ENCODE measurements around the gene SYP. TPM values are rescaled to one million over a fixed set of nuclear protein-coding genes. Genes with fewer than 3 reads are reported as not detected.

Gene SYP
- total and polyA plus RNA-seq, 9 donors = 0.69 to 3.3 (median 1.9) TPM

- peak; percentile 79 to 86 (median 81) for DNase-seq
- WGBS, 3 donors = 38 to 52% (median 52%) methylated on average over 61 of the region's 61 CpGs
- peak overlapping the region; percentile 22 for H3K4me3 ChIP-seq
- intact Hi-C loops (cut with DNase I) = loop anchor here in 1 of 4 donors (5.0 kb wide), 1 partner anchor 254 kb away; the partner anchor contains the start of gene SLC35A2
- H3K36me3 ChIP-seq = no peaks in the 10 kb centered on the region
- H3K27me3 ChIP-seq = no peaks in the 10 kb centered on the region
- H3K4me1 ChIP-seq (ENCODE audit: insufficient read depth) = no peaks in the 10 kb centered on the region
- H3K9me3 ChIP-seq = no peaks in the 10 kb centered on the region
- peak overlapping the region; percentile 10 to 82 for H3K27ac ChIP-seq
- TF ChIP-seq CTCF (IDR thresholded peaks at IDR 0.05) (peak in 1 of 3 donors; percentile 9), POLR2A (IDR thresholded peaks at IDR 0.05) (no peak), EP300 (IDR thresholded peaks at IDR 0.05) (no peak)
Observed at GRCh38 chrX:49165901-49166881, 33.8 kb downstream of the SYP start.

GRCh38 chrX:49164589-49165360 is 35.2 kb downstream of the SYP start:
- intact Hi-C loops (cut with DNase I) = loop anchor here in 1 of 4 donors (5.0 kb wide), 1 partner anchor 252 kb away; the partner anchor contains the start of gene SLC35A2
- H3K27me3 ChIP-seq = no peaks in the 10 kb centered on the region
- no peaks in the 10 kb centered on the region for H3K4me1 ChIP-seq (ENCODE audit: insufficient read depth)
- 82 to 90% (median 84%) methylated on average over 31 of the region's 31 CpGs for WGBS, 3 donors
- no peaks in the 10 kb centered on the region for H3K9me3 ChIP-seq
- peak overlapping the region; percentile 66 to 88 for H3K27ac ChIP-seq
- TF ChIP-seq CTCF (IDR thresholded peaks at IDR 0.05) (no peak), POLR2A (IDR thresholded peaks at IDR 0.05) (no peak), EP300 (IDR thresholded peaks at IDR 0.05) (no peak)
- no peak for DNase-seq
- no peak overlapping the region for H3K4me3 ChIP-seq
- no peaks in the 10 kb centered on the region for H3K36me3 ChIP-seq

GRCh38 chrX:49163555-49164419 is 36.2 kb downstream of the SYP start:
- DNase-seq = peak; percentile 85 to 92 (median 89)
- TF ChIP-seq CTCF (IDR thresholded peaks at IDR 0.05) (peak; percentile 37 to 94 (median 91)), EP300 (IDR thresholded peaks at IDR 0.05) (no peak), POLR2A (IDR thresholded peaks at IDR 0.05) (peak; percentile 36)
- H3K27me3 ChIP-seq = no peaks in the 10 kb centered on the region
- peak overlapping the region; percentile 40 for H3K4me3 ChIP-seq
- H3K9me3 ChIP-seq = no peaks in the 10 kb centered on the region
- WGBS, 3 donors = 30 to 44% (median 41%) methylated on average over 69 of the region's 69 CpGs
- peak overlapping the region; percentile 66 to 88 for H3K27ac ChIP-seq
- no peaks in the 10 kb centered on the region for H3K4me1 ChIP-seq (ENCODE audit: insufficient read depth)
- intact Hi-C loops (cut with DNase I) = no loop called here
- H3K36me3 ChIP-seq = no peaks in the 10 kb centered on the region

All from ovary (tissue), 9 donors.